AG20443 (cell line): ENCODE measurements around the gene AGTR1.
A peak's percentile ranks its signal among the peaks of the same experiment; 100 is the strongest.
"Not testable (repeated sequence)": the region's sequence is repeated elsewhere in the genome, so short reads cannot be mapped to it uniquely, and the experiment has no call there.

ENCODE experiments used
- DNase-seq: peaks from one replicate; pipeline ENCODE4 v3.0.0; 2012; ENCODE audit warnings: low spot score, mixed read lengths

Gene AGTR1

DNA sequence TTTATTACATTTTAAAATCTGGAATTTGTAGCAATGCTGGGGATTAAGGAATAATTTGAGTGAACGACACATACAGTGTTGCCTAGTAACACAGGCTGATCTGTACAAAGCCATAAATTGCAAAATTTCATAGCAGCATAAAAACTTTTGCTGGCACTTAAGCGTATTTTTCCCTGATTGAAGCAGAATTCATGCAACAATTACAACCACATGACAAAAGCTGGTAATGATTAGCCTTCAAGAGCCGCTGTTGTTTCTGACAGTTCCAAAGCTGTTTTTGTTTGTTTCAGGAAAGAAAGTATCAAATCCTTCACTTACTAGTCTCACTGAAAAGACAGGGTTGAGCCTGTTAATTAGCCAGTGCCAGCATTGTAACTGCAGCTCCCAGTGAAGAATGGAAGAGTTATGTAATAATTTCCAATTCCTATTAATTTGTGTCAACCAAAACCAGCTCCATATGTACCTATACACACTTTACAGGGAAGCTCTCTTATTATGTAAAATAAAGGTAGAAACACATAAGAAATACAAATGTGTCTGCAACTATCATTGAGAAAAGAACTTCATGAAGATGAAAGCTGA is 60.7 kb downstream of the AGTR1 start:
- no peak for DNase-seq

DNA sequence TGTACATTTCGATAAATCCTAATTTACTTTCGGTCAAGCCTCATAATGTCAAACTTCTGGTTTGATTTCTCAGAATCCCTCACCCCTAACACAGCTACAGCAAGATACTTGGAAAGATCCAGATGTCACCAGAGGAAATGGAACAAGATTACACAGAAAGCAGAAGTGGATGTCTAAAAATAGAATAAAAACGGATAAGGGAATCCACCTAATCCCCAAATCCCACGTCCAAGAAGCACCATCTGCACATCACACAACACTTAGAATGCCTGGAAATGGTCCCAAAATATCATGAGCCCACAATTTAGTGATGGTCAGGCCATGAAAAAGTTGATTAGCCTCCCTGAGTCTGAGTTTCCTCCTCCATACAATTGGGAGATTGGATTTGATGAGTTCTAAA is 61.7 kb downstream of the AGTR1 start:
- DNase-seq = no peak

DNA sequence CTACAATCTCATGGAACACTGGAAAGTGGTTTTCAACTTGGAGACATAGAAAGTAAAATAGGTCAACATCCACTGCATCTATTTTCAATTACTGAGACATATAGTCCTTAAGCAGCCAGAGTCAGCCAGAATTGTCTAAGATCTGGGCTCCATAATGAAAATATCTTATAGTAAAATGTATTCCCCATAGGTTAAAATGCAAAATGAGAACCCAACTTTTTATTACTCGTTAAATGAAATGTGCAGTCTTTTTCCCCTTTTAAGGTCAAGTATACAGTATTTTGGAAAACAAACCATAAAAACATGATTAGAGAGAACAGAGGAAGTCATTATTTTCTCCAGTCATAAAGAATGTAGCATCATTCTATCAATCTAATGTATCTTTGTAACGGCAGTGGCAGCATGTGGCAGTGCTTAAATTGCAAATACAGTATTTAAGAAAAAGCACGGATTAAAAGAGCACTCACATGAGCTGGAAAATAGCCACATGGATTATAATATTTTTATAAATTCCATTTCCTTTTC is 65.5 kb downstream of the AGTR1 start:
- DNase-seq = no peak

GRCh38 chr3:148763986-148764935 is 66.6 kb downstream of the AGTR1 start:
- no peak for DNase-seq

DNA sequence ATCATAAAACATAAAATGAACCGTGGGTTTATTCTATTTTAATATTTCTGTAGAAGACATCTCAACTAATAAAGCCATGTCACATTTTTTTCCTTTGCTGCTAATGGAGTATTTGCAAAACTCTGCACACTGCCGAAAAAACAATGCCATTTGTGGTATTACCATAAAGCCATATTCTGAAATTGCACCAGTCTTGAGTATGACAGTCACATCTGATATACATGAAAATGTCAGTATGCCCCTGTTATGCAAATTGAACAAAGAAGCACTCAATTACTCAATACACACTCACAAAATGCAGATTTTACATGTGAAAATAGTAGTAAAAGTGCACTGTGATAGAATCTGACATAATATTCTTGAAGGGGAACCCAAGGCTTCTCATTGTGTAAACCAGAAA is 74.7 kb downstream of the AGTR1 start:
- DNase-seq = no peak

DNA sequence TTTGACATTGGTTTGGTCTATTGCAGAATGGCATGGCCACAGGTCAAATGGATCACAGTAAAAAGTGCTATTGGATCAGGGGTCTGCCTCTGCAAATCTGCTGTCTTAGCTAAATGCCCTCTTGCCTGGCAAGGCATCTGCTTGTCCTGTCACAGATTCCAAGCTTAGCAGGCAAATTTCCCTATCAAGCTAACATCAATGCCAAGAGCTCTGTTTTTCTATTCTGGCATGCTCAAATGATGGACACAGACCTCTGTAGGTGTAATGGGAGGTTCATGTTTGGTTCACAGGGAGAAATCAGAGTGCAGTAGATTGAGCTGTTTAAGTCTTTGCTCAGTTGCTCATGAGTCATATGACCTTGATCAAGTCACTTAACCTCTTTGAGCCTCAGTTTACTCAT is 75.1 kb downstream of the AGTR1 start:
- DNase-seq = no peak

DNA sequence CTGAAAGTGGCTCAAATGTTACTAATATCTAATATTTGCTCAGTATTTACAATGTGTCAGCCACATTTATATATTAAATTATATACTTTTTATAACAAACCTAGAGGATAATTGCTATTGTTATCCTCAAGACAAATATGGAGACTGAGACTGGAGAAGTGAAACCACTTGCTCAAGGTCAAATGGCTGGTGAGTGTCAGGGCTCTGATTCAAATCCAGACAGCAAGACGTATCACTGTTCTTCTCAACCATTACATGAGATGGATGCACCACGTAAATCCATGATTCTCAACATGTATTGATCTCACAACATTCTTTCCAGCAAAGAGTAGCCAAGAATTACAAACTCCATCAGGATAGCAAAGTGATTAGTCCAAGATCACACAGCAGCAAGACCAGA is 76.1 kb downstream of the AGTR1 start:
- DNase-seq = no peak

- no peak for DNase-seq
Measured at GRCh38 chr3:148778926-148779325, 81.2 kb downstream of the AGTR1 start.

GRCh38 chr3:148785026-148785425 is 87.3 kb downstream of the AGTR1 start:
- not testable (repeated sequence) for DNase-seq

- DNase-seq = not testable (repeated sequence)
Measured at GRCh38 chr3:148786159-148786558, 88.5 kb downstream of the AGTR1 start.

GRCh38 chr3:148789146-148789545 is 91.4 kb downstream of the AGTR1 start:
- DNase-seq = no peak

DNA sequence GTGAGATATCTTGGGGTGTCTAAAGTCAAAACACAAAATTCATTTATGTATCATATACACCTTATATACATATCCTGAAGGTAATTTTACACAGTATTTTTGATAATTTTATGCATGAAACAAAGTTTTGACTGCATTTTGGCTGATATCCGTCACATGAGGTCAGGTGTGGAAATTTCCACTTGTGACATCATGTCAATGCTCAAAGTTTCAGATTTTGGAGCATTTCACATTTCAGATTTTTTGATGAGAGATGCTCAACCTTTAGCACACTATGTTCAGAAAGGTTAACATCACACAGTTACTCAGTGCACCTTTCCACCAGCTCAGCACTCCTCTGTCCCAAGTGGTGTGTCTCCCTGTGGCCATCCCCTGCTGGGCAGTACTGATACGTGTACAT is 92.2 kb downstream of the AGTR1 start:
- no peak for DNase-seq

- no peak for DNase-seq
Measured at GRCh38 chr3:148790370-148790769, 92.7 kb downstream of the AGTR1 start.

GRCh38 chr3:148790851-148791735 is 93.4 kb downstream of the AGTR1 start:
- peak; percentile 26 for DNase-seq

- DNase-seq = no peak
Measured at GRCh38 chr3:148791920-148792319, 94.2 kb downstream of the AGTR1 start.

DNA sequence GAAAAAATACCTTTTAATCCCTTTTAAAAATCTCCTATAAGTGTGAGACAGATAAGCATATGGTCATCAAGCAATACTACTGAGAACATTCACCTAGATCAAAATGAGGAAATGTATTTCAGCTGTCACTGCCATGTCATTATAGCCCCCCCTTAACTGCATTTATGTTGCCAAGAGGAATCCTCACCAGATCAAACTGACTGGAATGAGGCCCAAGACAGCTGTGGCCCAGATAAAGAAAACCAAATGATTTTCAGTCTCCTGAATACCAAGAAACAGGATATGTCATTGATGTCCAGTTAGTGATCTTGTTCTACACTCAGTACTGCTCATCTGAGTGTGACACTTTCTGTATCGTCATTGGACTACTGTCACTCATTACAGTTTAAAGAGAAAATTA is 94.8 kb downstream of the AGTR1 start:
- DNase-seq = no peak
